HCT116 (cell line): ENCODE measurements around the gene TP53RK.

Experiments
- EZH2 ChIP-seq: fragments of 200-600 bp; sonication (generic); IDR thresholded peaks from 2 replicates; pipeline ENCODE4 v1.6.1; 2017; ENCODE audit warnings: antibody characterized with exemption, mixed run types
- EZH2phosphoT487 ChIP-seq: fragments of 200-600 bp; IDR thresholded peaks from 2 replicates; pipeline ENCODE4 v1.6.1; 2018; ENCODE audit warnings: antibody characterized with exemption, borderline replicate concordance
- POLR2AphosphoS5 ChIP-seq: IDR thresholded peaks from 2 replicates; pipeline ENCODE4 v1.6.1; 2011; ENCODE audit warnings: mild to moderate bottlenecking, low read depth, low read length, moderate library complexity
- YY1 ChIP-seq: IDR thresholded peaks from 2 replicates; pipeline ENCODE4 v1.6.1; 2011; ENCODE audit warnings: low read length, low read depth, moderate library complexity, mild to moderate bottlenecking; ENCODE audit not compliant: insufficient replicate concordance; ENCODE audit errors: extremely low read depth
- TF ChIP-seq, protein P1 (sequence below), 3 experiments: fragments of 200-600 bp in 1 of 3; sonication (generic) in 1 of 3; IDR thresholded peaks in 2 of 3; conservative IDR thresholded peaks in 1 of 3; 2 replicates each; pipeline ENCODE4 v1.5.1; 2012 to 2017; ENCODE audit warnings: low read depth in 2 of 3, low read length in 2 of 3, antibody characterized with exemption in 1 of 3, borderline replicate concordance in 1 of 3, control low read depth in 1 of 3, mild to moderate bottlenecking in 1 of 3, mixed read lengths in 1 of 3, mixed run types in 1 of 3, moderate library complexity in 1 of 3; ENCODE audit not compliant: insufficient read depth in 1 of 3

DNA sequence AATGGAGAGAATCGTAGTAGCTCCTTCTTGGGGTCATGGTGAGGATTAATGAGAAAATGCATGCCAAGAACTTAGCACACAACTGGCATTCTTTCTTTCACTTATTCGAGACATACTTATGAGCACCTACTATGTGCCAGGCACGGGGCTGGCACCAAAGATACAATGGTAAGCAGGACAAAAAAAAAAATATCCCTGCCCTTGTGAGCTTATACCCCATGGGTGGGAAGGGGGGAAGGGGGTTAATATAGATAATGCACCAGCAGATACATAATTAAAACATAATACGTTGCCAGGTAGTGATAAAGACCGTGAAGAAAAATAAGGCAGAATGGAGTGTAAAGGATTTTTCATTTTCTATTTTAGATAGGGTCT, 46.3 kb downstream of the TP53RK start:
- no peak for TF ChIP-seq POLR2AphosphoS5
- TF ChIP-seq YY1, result no peak
- TF ChIP-seq EZH2, result no peak
- TF ChIP-seq EZH2phosphoT487, result no peak
- TF ChIP-seq, protein P1, sequence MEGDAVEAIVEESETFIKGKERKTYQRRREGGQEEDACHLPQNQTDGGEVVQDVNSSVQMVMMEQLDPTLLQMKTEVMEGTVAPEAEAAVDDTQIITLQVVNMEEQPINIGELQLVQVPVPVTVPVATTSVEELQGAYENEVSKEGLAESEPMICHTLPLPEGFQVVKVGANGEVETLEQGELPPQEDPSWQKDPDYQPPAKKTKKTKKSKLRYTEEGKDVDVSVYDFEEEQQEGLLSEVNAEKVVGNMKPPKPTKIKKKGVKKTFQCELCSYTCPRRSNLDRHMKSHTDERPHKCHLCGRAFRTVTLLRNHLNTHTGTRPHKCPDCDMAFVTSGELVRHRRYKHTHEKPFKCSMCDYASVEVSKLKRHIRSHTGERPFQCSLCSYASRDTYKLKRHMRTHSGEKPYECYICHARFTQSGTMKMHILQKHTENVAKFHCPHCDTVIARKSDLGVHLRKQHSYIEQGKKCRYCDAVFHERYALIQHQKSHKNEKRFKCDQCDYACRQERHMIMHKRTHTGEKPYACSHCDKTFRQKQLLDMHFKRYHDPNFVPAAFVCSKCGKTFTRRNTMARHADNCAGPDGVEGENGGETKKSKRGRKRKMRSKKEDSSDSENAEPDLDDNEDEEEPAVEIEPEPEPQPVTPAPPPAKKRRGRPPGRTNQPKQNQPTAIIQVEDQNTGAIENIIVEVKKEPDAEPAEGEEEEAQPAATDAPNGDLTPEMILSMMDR (IDR thresholded peaks at IDR 0.05 in 2 of 3, conservative IDR thresholded peaks at IDR 0.05 in 1 of 3; ENCODE audit: borderline replicate concordance in 1 of 3, insufficient read depth in 1 of 3, low read depth in 2 of 3, low read length in 2 of 3), result no peak
